Left colon (tissue), 2 donors: ENCODE results near the gene ITGAX. TPM values are rescaled to one million over a fixed set of nuclear protein-coding genes. Genes with fewer than 3 reads are reported as not detected.
A peak's percentile ranks its signal among the peaks of the same experiment; 100 is the strongest.
"Not testable (repeated sequence)": the region's sequence is repeated elsewhere in the genome, so short reads cannot be mapped to it uniquely, and the experiment has no call there.

Experiments
- ATAC-seq: fragments of 200-7000 bp; cut with Tn5 transposase; one replicate; pipeline ENCODE4 v1.9.1; 2020; ENCODE audit warnings: mild to moderate bottlenecking, moderate library complexity
- DNase-seq, 2 donors: peaks; one replicate each; pipeline ENCODE4 v3.0.0-alpha.2; 2020
- intact Hi-C, 2 donors: fragments of 100-400 bp; cut with DNase I in 1 of 2; cut with micrococcal nuclease in 1 of 2; formaldehyde crosslinking; loops; one replicate each; pipeline versions ENCODE4 v1.11.2 to v1.14.0; 2022; cut with DNase I, micrococcal nuclease
- total RNA-seq, 2 donors: library from RNA; stranded (reverse); fragmentation: NEBNext Ultra II Directional; extraction: Animal tissue kit (Norgen Biotek cat#: 25700); gene quantifications; one replicate each; pipeline ENCODE4 v1.2.1, GENCODE V29; 2021
- donor health status: DM: no; HTN: no; CAD: no.
- donor health status: DM: yes; HTN: yes; CAD: no.

ITGAX gene
- total RNA-seq, 2 donors from 2014 or later, result 1.6 to 3.8 TPM

GRCh38 chr16:31338166-31338685, 16.8 kb upstream of the ITGAX start:
- intact Hi-C loops, DNase-seq, ATAC-seq: not testable (repeated sequence)

- intact Hi-C loops, result no loop called here
- no peak for ATAC-seq
Observed at GRCh38 chr16:31344712-31345111, 10.3 kb upstream of the ITGAX start.

GRCh38 chr16:31347445-31347844, 7.5 kb upstream of the ITGAX start:
- ATAC-seq (no peak), DNase-seq (no peak)
- intact Hi-C loops, result no loop called here

More at GRCh38 chr16:31344712-31345111, 10.3 kb upstream of the ITGAX start:
- no peak for DNase-seq

DNA sequence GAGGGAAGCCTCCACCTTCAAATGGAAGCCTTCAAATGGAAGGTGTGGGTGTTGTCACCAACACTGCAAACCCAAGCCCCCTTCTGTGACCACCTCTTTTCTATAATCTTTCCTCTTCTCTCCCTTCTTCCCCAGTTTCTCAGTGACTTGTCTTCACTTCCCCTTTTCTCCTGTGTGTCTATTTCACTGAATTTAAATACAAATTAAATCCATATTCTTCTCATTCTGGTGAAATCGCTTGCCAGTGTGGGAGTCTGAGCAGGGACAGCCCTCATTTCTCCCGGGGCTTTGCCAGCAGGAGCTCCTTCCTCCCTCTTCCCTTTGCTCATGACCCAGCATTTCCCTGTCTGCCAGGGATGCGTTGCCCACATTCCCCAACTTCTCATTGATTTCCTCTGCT, 6.4 kb upstream of the ITGAX start:
- no peak for DNase-seq
- intact Hi-C loops, result no loop called here
- no peak for ATAC-seq

- intact Hi-C loops, result no loop called here
- no peak for ATAC-seq
- DNase-seq, result no peak
Observed at GRCh38 chr16:31350275-31351005, 4.5 kb upstream of the ITGAX start.

DNA sequence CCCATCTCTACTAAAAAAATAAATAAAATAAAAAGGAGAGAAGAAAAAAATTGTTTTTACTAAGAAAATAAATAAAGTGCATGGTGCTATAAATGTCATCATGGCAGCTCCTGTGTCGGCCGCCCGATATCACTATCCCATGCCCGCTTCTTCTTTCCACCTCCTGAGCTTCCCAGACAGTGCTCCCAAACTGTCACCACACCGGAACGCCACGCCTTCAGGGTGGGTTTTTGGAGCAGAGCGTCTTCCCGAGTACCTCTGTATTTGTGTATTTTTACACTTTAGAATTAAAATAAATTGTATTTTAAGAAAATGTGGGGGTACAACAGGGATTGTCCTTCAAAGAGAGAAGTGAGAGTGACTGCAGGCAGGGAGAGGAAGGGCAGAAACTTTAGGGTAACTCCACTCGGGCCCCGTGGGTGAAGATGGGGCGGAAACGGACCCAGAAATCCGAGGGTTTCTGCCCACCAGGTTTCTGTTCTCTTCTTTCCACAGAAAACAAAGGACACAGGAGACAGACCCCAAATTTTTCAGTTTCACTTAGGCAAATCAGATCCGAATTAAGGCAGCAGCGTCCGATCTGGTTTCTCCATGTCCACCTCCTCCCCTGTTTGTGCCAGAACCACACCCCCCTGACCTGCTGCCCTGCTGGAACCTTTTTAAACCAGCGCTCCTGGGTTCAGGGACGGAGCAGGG, 3.6 kb upstream of the ITGAX start:
- ATAC-seq, result no peak
- intact Hi-C loops, result no loop called here
- DNase-seq, result no peak

GRCh38 chr16:31351942-31352325, 3.0 kb upstream of the ITGAX start:
- no peak for ATAC-seq
- no peak for DNase-seq
- intact Hi-C loops, result no loop called here

GRCh38 chr16:31352376-31353115, 2.4 kb upstream of the ITGAX start:
- ATAC-seq (no peak), DNase-seq (no peak)
- intact Hi-C loops, result no loop called here

- intact Hi-C loops, result no loop called here
- no peak for DNase-seq
- ATAC-seq, result no peak
Observed at GRCh38 chr16:31355431-31356100, 590 bp downstream of the ITGAX start.

DNA sequence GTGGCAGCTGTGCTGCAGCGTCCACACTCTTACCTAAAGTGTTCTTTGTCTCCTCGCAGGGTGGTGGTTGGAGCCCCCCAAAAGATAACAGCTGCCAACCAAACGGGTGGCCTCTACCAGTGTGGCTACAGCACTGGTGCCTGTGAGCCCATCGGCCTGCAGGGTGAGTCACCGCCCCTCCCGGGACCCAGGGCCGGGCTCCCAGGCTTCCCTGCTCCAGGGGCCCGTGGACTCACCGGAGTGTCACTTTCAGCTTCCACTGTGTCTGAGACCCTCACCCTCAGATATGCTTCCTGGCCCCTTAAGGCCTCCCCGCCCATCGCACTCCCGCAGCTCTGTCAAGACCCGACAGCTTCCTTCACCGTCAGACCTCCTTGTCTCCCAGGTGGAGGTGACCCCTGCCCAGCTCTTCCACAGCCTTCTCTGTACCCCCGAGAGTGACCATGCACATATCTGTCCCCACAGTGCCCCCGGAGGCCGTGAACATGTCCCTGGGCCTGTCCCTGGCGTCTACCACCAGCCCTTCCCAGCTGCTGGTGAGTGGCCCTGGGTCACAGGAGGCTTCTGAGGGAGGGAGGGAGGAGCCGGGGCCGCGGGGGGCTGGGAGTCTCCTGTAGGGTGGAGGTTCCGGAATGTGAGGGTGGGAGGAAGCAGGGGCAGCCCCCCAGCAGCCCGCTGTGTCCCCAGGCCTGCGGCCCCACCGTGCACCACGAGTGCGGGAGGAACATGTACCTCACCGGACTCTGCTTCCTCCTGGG, 1.8 kb downstream of the ITGAX start:
- no peak for DNase-seq
- intact Hi-C loops, result no loop called here
- no peak for ATAC-seq

DNA sequence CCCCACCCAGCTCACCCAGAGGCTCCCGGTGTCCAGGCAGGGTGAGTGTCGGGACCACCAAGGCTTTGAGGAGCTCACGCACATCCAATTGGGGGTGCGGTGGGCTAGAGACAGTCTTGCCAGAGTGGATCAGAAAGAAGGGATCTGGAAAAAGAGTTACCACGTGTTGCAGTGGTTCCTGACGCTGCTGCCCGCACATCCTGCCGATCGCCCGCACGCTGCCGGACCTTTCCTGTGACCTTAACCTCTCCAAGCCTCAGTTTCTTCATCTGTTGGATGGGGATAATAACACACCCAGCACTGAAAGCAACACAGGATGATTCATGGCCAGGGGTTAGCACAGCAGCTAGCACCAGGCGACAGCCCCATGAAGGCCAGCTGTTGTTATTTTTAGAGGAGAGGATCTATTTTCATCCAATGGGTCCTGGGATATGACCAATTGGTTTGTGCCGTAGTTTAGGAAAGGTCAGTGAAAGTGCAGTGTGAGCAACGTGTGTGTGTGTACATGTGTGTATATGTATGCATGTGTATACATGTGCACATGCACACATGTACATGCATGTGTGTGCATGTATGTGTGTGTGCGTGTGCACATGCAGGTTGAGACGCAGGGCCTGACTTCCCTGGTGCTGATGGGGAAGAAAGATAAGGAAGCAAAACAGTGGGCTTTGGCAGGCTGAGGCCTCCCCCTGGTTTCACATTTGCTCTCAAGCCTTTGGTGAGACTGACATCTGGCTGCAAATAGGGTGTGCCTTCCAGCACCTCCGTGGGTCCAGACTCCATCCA, 2.5 kb downstream of the ITGAX start:
- ATAC-seq, result no peak
- intact Hi-C loops, result no loop called here
- no peak for DNase-seq

- DNase-seq (peak in 1 of 2 donors; percentile 4), ATAC-seq (no peak)
- intact Hi-C loops, result no loop called here
Observed at GRCh38 chr16:31360251-31360650, 5.3 kb downstream of the ITGAX start.

- ATAC-seq (no peak), DNase-seq (peak in 1 of 2 donors; percentile 18)
- intact Hi-C loops, result no loop called here
Observed at GRCh38 chr16:31361201-31362110, 6.5 kb downstream of the ITGAX start.

DNA sequence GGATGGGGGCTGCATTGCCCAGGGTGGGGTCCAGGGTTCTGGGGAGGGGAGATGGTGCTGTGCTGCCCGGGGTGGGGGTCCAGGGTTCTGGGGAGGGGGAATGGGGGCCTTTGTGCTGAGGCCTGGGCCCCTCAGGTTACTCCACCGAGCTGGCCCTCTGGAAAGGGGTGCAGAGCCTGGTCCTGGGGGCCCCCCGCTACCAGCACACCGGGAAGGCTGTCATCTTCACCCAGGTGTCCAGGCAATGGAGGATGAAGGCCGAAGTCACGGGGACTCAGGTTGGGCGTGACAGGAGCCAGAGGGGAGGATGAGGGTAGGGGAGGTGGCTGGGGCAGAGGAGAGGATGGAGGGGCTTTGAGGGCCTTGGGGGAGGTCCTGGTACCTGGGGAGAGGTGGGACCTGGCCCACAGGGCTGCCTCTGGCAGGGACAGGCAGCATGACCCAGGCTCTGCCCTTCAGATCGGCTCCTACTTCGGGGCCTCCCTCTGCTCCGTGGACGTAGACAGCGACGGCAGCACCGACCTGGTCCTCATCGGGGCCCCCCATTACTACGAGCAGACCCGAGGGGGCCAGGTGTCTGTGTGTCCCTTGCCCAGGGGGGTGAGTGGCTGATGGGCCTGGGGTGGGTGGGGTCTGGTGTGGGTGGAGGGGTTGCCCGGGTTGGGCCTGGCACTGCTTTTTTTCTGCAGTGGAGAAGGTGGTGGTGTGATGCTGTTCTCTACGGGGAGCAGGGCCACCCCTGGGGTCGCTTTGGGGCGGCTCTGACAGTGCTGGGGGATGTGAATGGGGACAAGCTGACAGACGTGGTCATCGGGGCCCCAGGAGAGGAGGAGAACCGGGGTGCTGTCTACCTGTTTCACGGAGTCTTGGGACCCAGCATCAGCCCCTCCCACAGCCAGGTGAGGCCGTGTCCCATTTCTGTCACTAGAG, 7.8 kb downstream of the ITGAX start:
- ATAC-seq, result no peak
- intact Hi-C loops, result no loop called here
- peak in 1 of 2 donors; percentile 16 for DNase-seq

DNA sequence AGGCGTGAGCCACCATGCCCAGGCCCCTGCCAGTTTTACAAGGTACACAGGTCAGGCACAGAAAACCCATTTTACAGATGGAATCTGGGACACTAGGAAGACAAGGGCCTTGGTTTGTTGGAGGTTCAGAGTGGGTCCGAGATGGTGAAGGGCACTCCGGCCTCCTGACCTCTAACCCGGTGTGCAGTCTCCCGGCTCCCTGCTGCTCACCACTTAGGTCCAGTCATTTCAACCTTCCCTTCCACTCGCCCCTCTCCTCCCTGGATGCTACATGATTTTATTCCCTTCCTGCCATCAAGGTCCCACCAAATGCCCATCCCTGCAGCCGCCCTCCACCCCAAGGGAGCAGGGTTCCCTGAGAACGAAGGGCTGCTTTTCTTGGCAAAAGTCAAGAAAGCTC, 8.7 kb downstream of the ITGAX start:
- intact Hi-C loops, result no loop called here
- DNase-seq (peak in 1 of 2 donors; percentile 1), ATAC-seq (no peak)

GRCh38 chr16:31364421-31364820, 9.4 kb downstream of the ITGAX start:
- intact Hi-C loops, result no loop called here
- DNase-seq (no peak), ATAC-seq (no peak)
